Subcutaneous adipose tissue (tissue), 4 donors: ENCODE data around the gene SYT6. TPM values are rescaled to one million over a fixed set of nuclear protein-coding genes. Genes with fewer than 3 reads are reported as not detected.

ENCODE experiments used
- CTCF ChIP-seq: fragments of 450-650 bp; IDR thresholded peaks from one replicate; pipeline ENCODE4 v1.5.1; 2016; ENCODE audit warnings: low read depth, mild to moderate bottlenecking, control low read depth, antibody characterized with exemption, moderate library complexity
- total RNA-seq, 4 donors: library from RNA; depleted of rRNA; stranded (reverse); fragments of >200 nt; gene quantifications; one replicate each; pipeline ENCODE4 v1.1.0, GENCODE V29; 2016

SYT6 gene
- total RNA-seq, 4 donors from 2014 or later = 0.19 TPM; not detected in 3

GRCh38 chr1:114154146-114154962 is 685 bp upstream of the SYT6 start:
- TF ChIP-seq CTCF = no peak

- no peak for TF ChIP-seq CTCF
Measured at GRCh38 chr1:114152508-114153260, 985 bp downstream of the SYT6 start.

GRCh38 chr1:114152089-114152507 is 1.6 kb downstream of the SYT6 start:
- TF ChIP-seq CTCF = no peak

GRCh38 chr1:114150016-114150415 is 3.7 kb downstream of the SYT6 start:
- no peak for TF ChIP-seq CTCF

GRCh38 chr1:114149211-114149610 is 4.5 kb downstream of the SYT6 start:
- no peak for TF ChIP-seq CTCF

GRCh38 chr1:114145504-114146151 is 8.0 kb downstream of the SYT6 start:
- no peak for TF ChIP-seq CTCF

GRCh38 chr1:114144016-114144415 is 9.7 kb downstream of the SYT6 start:
- TF ChIP-seq CTCF = no peak
